Stimulated activated CD4-positive, alpha-beta T cell treated with anti-CD3 and anti-CD28 coated beads, TNF-alpha, amount 100 ng/mL, for 1 hour (primary cell): ENCODE measurements around the gene DHRS12.

Source experiments
- DNase-seq, 3 donors: peaks; one replicate each; pipeline ENCODE4 v3.0.0-alpha.2; 2020; ENCODE audit warnings: low read depth in 3 of 3, low spot score in 1 of 3

The DHRS12 gene

DNA sequence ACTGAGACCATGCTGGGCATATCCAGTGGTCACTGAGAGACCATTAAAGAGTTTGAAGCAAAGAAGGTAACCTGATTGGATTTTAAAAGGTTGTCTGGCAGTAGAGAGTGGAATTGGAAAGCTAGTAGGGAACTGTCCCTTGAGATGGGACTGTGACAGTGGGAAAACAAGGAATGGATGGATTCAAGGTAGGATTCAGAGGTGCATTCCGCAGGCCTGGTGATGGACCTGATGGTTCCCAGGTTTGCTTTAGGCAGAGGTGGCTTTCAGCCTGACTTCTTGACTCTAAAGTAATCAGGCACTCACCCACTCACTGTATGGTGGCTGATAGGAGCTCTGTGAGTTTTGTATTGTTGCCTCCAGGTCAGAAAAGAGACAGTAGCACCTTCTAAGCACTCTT, 73.0 kb downstream of the DHRS12 start:
- no peak for DNase-seq

DNA sequence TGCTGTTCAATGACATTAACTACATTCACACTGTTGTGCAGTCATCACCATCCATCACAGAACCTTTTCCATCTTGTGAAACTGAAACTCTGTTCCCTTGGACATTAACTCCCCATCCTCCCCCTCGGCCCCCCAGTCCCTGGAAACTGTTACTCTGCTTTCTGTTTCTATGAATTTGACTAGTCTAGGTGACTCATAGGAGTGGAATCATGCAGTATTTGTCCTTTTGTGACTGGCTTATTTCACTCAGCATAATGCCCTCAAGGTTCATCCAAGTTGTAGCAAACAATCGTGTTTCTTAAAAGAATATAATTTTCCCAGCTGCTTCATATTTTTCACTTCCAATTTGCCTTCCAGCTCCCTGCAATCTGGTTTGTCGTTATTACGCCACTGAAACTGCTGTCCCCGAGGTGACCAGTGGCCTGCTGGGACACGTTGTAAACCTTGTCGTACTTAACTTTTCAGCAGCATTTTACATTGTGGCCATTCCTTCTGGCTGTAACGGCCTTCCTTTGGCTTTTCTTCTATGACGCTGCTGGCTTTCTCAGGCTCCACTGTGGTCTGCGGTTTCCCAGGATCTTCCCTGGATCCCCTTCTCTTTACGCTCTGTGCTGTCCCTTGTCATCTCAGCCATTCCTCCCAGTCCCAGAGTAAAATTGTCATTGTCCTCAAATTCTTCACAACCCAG, 74.0 kb downstream of the DHRS12 start:
- DNase-seq, result no peak

DNA sequence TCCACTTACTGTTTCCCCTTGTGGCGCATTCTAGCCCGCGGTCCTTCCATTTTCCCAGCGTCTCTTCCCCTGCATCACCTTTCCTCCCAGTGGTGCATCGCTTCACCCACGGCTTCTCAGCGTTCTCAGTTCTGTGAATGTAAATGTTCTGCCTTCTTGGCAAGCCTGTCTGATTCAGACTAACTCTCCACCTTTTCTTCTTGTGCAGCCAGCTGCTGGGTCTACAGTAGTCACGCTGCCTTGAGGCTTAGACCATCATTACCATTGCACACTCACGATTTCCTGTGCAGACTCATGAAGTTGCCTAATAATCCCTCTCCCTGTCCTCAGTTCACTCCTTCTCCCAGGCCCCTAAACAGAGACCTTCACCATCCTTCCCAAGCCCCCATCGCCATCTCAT, 75.0 kb downstream of the DHRS12 start:
- no peak for DNase-seq

DNA sequence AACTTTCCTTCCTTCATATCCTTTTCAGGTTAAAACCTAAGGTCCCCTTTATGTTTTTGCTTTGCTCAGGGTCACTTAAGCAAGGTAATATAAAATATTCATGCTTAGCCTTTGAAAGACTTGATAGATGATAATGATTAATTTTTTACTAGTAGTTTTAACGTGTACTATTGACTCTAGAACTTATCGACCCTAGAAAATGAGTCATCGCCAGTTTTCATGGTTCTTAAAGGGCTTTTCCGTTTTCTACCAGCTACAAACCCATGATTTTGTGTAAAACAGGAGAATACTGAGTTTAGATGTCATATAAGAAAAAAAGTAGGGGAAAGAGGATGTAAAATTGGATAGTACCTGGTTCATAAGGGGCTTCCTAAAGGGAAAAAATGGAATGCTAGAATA, 75.7 kb downstream of the DHRS12 start:
- no peak for DNase-seq

DNA sequence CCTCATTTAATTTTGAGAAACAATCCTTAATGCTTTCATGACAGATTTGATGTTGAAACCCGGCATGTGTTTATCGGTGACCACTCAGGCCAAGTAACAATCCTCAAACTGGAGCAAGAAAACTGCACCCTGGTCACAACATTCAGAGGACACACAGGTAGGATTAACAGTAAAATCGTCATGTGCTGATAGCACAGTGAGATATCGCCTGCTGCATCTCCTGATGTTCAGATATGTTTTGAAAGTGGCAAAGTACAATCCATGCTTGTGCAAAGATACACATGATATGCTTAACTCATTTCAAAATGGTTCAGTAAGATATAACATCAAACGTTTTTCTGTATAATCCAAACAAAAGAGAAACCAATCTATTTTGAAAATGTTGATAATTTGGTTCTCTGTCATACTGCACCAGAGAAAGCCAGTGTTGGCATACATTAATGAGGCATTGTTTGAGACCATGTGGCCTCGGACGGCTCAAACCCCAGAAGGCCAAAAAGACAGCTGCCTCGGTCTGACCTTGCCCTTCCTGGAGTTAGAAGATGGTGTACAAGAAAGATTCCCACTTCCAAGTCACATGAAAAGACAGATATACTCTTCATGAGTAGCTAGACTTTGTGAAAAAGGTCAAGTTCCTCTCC, 76.2 kb downstream of the DHRS12 start:
- no peak for DNase-seq

DNA sequence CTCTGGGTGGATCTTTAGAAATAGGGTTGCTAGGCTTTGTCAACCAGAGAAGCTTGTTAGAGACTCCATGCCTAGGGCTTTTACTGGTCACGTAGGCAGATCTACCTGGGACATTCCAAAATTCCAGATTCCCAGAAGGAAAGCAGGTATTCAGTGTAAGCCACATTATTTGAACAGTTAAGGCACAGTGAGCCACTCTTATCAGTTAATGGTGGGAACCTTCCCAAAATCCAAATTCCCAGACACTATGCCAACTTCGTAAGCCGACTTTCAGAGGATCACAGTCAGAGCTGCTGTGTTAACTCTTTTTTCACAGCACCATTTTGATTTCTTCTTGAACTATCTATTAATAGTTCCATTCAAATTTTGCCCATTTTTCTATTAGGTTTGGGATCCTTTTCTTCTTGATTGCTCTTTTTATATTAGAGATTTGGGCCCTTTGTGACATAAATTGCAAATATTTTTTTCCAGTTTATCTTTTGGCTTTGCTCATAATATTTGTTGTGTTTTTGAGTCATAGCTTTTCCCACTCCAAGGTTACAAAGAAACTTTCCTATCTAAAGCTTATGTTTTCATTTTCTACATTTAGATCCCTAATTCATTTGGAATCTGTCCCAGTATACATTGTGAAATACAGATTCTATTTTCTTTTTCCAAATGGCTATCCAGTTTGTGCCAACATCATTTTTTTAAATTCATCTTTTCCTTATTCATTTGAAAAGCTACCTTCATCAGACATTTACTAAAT, 77.3 kb downstream of the DHRS12 start:
- no peak for DNase-seq

DNA sequence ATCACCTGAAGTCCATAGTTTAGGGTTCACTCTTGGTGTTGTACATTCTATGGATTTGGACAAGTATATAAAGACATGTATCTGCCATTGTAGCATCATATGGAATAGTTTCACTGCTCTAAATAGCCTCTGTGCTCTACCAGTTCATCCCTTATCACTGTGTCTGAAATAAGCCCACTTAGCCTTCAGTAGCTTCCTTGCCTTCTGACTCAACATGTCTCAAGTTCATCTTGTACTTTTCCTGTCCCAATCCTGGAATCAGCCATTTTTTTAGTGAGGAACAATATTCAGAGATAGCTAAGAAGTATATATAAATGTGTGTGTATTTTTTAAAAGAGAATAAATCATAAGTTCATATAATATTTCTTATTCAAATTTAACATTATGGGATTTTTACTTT, 79.2 kb downstream of the DHRS12 start:
- DNase-seq, result no peak

DNA sequence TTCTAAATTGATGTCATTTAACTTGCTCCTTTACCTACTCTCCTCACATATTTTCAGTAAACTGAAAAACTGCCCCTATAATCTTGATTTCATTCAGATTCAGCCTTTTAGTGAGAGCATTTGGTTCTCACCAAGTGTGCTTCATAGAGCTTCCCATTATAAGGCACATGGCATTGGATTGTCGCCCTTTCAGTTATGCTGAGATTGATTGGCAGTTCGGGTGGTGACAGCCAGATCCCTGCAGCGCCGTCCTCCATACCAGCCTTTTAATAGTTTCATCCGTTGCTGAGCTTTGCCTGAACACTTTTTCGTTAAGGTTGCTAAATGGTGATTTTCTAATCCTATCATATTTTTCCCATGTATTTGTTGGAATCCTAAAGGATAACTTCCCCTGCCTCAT, 80.4 kb downstream of the DHRS12 start:
- DNase-seq, result no peak

DNA sequence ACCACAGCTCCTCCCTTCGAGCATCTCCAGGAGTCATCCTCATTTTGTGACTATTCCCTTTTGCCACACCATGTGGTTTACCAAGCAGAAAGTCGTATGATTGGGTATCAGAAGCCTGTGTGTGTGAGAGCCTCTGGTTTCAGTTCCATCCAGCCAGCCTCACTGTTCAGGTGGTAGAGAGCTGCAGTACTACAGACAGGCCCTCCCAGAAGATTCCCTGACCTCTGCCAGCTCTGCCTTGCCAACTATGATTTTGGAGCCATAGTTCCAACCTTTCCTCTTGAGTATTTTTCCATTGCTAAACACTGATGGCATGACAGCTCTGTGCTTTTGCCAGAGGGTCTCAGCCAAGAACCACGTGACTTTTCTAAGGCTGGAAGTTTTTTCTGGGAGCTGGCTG, 82.5 kb downstream of the DHRS12 start:
- no peak for DNase-seq

DNA sequence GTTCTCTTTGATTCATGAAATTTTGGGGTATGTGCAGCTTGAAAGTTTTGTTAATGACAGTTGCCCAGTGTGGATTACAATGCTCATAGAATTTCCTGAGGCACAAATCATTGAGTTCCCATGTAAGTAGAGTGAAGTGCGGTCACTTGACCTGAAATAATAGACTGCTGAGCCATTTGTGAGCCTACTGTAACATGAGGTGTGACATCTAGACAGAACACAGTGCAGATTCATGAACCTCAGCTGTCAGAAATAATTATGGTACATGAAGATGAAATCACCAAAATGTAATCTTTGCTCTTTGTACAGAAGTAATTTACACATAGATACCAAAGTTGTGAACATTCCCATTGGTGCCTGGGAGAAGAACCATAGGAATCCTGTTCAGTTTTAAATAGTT, 84.6 kb downstream of the DHRS12 start:
- no peak for DNase-seq
